HepG2 (cell line): ENCODE measurements around the gene PCCB. TPM values are rescaled to one million over a fixed set of nuclear protein-coding genes. Genes with fewer than 3 reads are reported as not detected.
A peak's percentile ranks its signal among the peaks of the same experiment; 100 is the strongest.

Experiments used
- ATF7 ChIP-seq, 2 experiments: fragments of 450-650 bp in 1 of 2; sonication (generic) in 1 of 2; formaldehyde crosslinking in 1 of 2; IDR thresholded peaks; 2 replicates each; pipeline versions ENCODE4 v1.4.0 to v1.6.1; 2016 to 2020; ENCODE audit warnings: antibody characterized with exemption in 1 of 2, mild to moderate bottlenecking in 1 of 2, missing genetic modification reagents in 1 of 2
- CAMTA2 ChIP-seq: sonication (generic); formaldehyde crosslinking; IDR thresholded peaks from 2 replicates; pipeline ENCODE4 v1.4.0; 2020; ENCODE audit warnings: mild to moderate bottlenecking, missing genetic modification reagents, borderline replicate concordance
- CBX2 ChIP-seq, 2 experiments: fragments of 200-600 bp in 1 of 2; sonication (generic); formaldehyde crosslinking in 1 of 2; IDR thresholded peaks; 2 replicates each; pipeline versions ENCODE4 v1.7.0 to v1.8.1; 2018 to 2022; ENCODE audit warnings: low read depth in 2 of 2, low read length in 1 of 2, mild to moderate bottlenecking in 1 of 2, missing genetic modification reagents in 1 of 2
- HNF4A ChIP-seq: sonication (generic); formaldehyde crosslinking; IDR thresholded peaks from 2 replicates; pipeline ENCODE4 v1.4.0; 2020; ENCODE audit warnings: missing genetic modification reagents
- SMAD3 ChIP-seq: sonication (generic); formaldehyde crosslinking; IDR thresholded peaks from 2 replicates; pipeline ENCODE4 v1.4.0; 2020; ENCODE audit warnings: missing genetic modification reagents
- SNAI1 ChIP-seq: sonication (generic); formaldehyde crosslinking; IDR thresholded peaks from 2 replicates; pipeline ENCODE4 v1.5.0; 2020; ENCODE audit warnings: mild to moderate bottlenecking, missing genetic modification reagents, borderline replicate concordance
- SRF ChIP-seq: IDR thresholded peaks from 2 replicates; pipeline ENCODE4 v1.6.1; 2011; ENCODE audit warnings: mild to moderate bottlenecking, low read depth, low read length, moderate library complexity
- WIZ ChIP-seq: sonication (generic); formaldehyde crosslinking; IDR thresholded peaks from 2 replicates; pipeline ENCODE4 v1.5.1; 2020; ENCODE audit warnings: mild to moderate bottlenecking, missing genetic modification reagents
- ZBTB21 ChIP-seq: sonication (generic); formaldehyde crosslinking; IDR thresholded peaks from 2 replicates; pipeline ENCODE4 v1.4.0; 2020; ENCODE audit warnings: missing genetic modification reagents
- ZNF672 ChIP-seq: sonication (generic); formaldehyde crosslinking; IDR thresholded peaks from 2 replicates; pipeline ENCODE4 v1.8.1; 2022; ENCODE audit warnings: missing genetic modification reagents
- ZNF766 ChIP-seq: sonication (generic); formaldehyde crosslinking; IDR thresholded peaks from 2 replicates; pipeline ENCODE4 v1.5.0; 2020; ENCODE audit warnings: missing genetic modification reagents, borderline replicate concordance
- ZSCAN25 ChIP-seq: sonication (generic); formaldehyde crosslinking; IDR thresholded peaks from 2 replicates; pipeline ENCODE4 v1.8.0; 2022; ENCODE audit warnings: mild to moderate bottlenecking, missing genetic modification reagents
- polyA plus RNA-seq, 8 experiments: library from polyadenylated mRNA; depleted of rRNA in 3 of 8; stranded (reverse) in 7 of 8; unstranded in 1 of 8; fragments of >200 nt; fragmentation: Illumina TruSeq in 4 of 8; extraction: Trizol in 4 of 8; gene quantifications; 2 replicates each; pipeline versions ENCODE4 v1.2.1 to v1.2.3, GENCODE V29; 2011 to 2016; ENCODE audit warnings: low read depth in 4 of 8, missing spikeins in 1 of 8, mixed read lengths in 1 of 8; ENCODE audit not compliant: insufficient read depth in 1 of 8
- total RNA-seq, 5 experiments: library from RNA; depleted of rRNA; stranded (reverse); fragments of >200 nt; fragmentation: Illumina TruSeq; extraction: Trizol; gene quantifications; 2 replicates each; pipeline ENCODE4 v1.2.3, GENCODE V29; 2016; ENCODE audit warnings: low read depth in 1 of 5
- TF ChIP-seq, protein P1 (sequence below): sonication (generic); formaldehyde crosslinking; IDR thresholded peaks from 2 replicates; pipeline ENCODE4 v1.4.0; 2020; ENCODE audit warnings: mild to moderate bottlenecking, missing genetic modification reagents, borderline replicate concordance
- TF ChIP-seq, protein P2 (sequence below): sonication (generic); formaldehyde crosslinking; IDR thresholded peaks from 2 replicates; pipeline ENCODE4 v1.4.0; 2020; ENCODE audit warnings: missing genetic modification reagents
- TF ChIP-seq, protein P3 (sequence below): IDR thresholded peaks from 2 replicates; pipeline ENCODE4 v1.4.0; 2020; ENCODE audit warnings: mild to moderate bottlenecking, missing genetic modification reagents
- TF ChIP-seq, protein P4 (sequence below): sonication (generic); formaldehyde crosslinking; IDR thresholded peaks from 2 replicates; pipeline ENCODE4 v1.4.0; 2020; ENCODE audit warnings: missing genetic modification reagents; ENCODE audit errors: not compliant biosample characterization

Gene PCCB
- total and polyA plus RNA-seq, 2 of the 13 experiments (the other 11 are each of a cell fraction or from before 2014, with no cell fraction given) = 84.1 to 88.7 TPM

DNA sequence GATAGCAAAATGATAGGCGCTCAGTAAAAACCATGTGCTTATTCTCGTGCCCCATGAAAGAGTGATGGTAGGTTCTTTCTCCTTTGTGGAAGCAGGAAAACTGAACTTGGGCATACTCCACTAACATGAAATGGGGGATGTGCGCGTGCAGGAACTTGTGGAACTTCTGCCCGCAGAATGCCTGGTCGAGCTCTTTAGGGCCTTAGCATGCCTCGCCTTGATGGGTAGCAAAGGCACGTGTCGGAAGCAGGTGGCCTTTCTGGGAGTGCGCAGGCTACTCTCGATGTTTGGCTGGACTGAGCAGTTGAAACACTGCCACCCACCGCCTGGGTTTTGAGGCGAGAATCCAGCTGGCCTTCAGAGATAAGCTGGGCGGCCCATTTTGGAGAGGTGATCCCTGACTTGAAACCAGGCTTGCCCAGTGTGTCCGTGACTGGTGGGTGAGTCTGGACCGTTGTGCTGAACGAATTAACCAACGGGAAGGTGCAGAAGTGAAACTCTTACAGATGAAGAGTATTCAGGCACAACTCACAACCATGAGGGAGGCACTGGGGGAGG, 842 bp downstream of the PCCB start (continued):
- TF ChIP-seq, protein P1, sequence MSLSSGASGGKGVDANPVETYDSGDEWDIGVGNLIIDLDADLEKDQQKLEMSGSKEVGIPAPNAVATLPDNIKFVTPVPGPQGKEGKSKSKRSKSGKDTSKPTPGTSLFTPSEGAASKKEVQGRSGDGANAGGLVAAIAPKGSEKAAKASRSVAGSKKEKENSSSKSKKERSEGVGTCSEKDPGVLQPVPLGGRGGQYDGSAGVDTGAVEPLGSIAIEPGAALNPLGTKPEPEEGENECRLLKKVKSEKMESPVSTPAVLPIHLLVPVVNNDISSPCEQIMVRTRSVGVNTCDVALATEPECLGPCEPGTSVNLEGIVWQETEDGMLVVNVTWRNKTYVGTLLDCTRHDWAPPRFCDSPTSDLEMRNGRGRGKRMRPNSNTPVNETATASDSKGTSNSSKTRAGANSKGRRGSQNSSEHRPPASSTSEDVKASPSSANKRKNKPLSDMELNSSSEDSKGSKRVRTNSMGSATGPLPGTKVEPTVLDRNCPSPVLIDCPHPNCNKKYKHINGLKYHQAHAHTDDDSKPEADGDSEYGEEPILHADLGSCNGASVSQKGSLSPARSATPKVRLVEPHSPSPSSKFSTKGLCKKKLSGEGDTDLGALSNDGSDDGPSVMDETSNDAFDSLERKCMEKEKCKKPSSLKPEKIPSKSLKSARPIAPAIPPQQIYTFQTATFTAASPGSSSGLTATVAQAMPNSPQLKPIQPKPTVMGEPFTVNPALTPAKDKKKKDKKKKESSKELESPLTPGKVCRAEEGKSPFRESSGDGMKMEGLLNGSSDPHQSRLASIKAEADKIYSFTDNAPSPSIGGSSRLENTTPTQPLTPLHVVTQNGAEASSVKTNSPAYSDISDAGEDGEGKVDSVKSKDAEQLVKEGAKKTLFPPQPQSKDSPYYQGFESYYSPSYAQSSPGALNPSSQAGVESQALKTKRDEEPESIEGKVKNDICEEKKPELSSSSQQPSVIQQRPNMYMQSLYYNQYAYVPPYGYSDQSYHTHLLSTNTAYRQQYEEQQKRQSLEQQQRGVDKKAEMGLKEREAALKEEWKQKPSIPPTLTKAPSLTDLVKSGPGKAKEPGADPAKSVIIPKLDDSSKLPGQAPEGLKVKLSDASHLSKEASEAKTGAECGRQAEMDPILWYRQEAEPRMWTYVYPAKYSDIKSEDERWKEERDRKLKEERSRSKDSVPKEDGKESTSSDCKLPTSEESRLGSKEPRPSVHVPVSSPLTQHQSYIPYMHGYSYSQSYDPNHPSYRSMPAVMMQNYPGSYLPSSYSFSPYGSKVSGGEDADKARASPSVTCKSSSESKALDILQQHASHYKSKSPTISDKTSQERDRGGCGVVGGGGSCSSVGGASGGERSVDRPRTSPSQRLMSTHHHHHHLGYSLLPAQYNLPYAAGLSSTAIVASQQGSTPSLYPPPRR (CRISPR knock-in tag) = peak; percentile 60; the same call in 1 of the 2 replicates
- no peak for TF ChIP-seq SMAD3 (CRISPR knock-in tag)
- no peak for TF ChIP-seq ATF7 (IDR thresholded peaks at IDR 0.05)
- 0 out of 2 replicates have a peak, but pooled peaks have one; percentile 64 for TF ChIP-seq ATF7 (CRISPR knock-in tag; IDR thresholded peaks at IDR 0.05)
- TF ChIP-seq, protein P2, sequence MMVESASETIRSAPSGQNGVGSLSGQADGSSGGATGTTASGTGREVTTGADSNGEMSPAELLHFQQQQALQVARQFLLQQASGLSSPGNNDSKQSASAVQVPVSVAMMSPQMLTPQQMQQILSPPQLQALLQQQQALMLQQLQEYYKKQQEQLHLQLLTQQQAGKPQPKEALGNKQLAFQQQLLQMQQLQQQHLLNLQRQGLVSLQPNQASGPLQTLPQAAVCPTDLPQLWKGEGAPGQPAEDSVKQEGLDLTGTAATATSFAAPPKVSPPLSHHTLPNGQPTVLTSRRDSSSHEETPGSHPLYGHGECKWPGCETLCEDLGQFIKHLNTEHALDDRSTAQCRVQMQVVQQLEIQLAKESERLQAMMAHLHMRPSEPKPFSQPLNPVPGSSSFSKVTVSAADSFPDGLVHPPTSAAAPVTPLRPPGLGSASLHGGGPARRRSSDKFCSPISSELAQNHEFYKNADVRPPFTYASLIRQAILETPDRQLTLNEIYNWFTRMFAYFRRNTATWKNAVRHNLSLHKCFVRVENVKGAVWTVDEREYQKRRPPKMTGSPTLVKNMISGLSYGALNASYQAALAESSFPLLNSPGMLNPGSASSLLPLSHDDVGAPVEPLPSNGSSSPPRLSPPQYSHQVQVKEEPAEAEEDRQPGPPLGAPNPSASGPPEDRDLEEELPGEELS (CRISPR knock-in tag) = peak; percentile 68; the same call in 1 of the 2 replicates
- TF ChIP-seq, protein P3, sequence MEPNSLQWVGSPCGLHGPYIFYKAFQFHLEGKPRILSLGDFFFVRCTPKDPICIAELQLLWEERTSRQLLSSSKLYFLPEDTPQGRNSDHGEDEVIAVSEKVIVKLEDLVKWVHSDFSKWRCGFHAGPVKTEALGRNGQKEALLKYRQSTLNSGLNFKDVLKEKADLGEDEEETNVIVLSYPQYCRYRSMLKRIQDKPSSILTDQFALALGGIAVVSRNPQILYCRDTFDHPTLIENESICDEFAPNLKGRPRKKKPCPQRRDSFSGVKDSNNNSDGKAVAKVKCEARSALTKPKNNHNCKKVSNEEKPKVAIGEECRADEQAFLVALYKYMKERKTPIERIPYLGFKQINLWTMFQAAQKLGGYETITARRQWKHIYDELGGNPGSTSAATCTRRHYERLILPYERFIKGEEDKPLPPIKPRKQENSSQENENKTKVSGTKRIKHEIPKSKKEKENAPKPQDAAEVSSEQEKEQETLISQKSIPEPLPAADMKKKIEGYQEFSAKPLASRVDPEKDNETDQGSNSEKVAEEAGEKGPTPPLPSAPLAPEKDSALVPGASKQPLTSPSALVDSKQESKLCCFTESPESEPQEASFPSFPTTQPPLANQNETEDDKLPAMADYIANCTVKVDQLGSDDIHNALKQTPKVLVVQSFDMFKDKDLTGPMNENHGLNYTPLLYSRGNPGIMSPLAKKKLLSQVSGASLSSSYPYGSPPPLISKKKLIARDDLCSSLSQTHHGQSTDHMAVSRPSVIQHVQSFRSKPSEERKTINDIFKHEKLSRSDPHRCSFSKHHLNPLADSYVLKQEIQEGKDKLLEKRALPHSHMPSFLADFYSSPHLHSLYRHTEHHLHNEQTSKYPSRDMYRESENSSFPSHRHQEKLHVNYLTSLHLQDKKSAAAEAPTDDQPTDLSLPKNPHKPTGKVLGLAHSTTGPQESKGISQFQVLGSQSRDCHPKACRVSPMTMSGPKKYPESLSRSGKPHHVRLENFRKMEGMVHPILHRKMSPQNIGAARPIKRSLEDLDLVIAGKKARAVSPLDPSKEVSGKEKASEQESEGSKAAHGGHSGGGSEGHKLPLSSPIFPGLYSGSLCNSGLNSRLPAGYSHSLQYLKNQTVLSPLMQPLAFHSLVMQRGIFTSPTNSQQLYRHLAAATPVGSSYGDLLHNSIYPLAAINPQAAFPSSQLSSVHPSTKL (CRISPR knock-in tag) = 0 out of 2 replicates have a peak, but pooled peaks have one; percentile 35
- TF ChIP-seq SNAI1 (CRISPR knock-in tag) = peak; percentile 64; the same call in 1 of the 2 replicates
- no peak for TF ChIP-seq ZBTB21 (CRISPR knock-in tag)
- no peak for TF ChIP-seq CBX2 (IDR thresholded peaks at IDR 0.05; ENCODE audit: low read depth, low read length)
- TF ChIP-seq CBX2 (CRISPR knock-in tag; IDR thresholded peaks at IDR 0.05; ENCODE audit: low read depth) = no peak
- TF ChIP-seq WIZ (CRISPR knock-in tag) = peak; percentile 79; the same call in 1 of the 2 replicates
- peak; percentile 53; the same call in 1 of the 2 replicates for TF ChIP-seq ZSCAN25
- peak; percentile 90; the same call in 1 of the 2 replicates for TF ChIP-seq CAMTA2 (CRISPR knock-in tag)
- 0 out of 2 replicates have a peak, but pooled peaks have one; percentile 26 for TF ChIP-seq SRF
- TF ChIP-seq, protein P4, sequence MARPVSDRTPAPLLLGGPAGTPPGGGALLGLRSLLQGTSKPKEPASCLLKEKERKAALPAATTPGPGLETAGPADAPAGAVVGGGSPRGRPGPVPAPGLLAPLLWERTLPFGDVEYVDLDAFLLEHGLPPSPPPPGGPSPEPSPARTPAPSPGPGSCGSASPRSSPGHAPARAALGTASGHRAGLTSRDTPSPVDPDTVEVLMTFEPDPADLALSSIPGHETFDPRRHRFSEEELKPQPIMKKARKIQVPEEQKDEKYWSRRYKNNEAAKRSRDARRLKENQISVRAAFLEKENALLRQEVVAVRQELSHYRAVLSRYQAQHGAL (CRISPR knock-in tag) = peak; percentile 77
- TF ChIP-seq ZNF766 (CRISPR knock-in tag) = peak; percentile 90; the same call in 1 of the 2 replicates
- no peak for TF ChIP-seq ZNF672 (CRISPR knock-in tag)
- peak; percentile 31; the same call in 1 of the 2 replicates for TF ChIP-seq HNF4A (CRISPR knock-in tag)
